Lung microvascular endothelial cell (primary cell): ENCODE results near the gene LRRC27. TPM values are rescaled to one million over a fixed set of nuclear protein-coding genes. Genes with fewer than 3 reads are reported as not detected.
"Not testable (repeated sequence)": the region's sequence is repeated elsewhere in the genome, so short reads cannot be mapped to it uniquely, and the experiment has no call there.

Source experiments
- DNase-seq, 2 donors: peaks; one replicate each; pipeline versions ENCODE4 v3.0.0 to v3.0.0-alpha.2; 2010; ENCODE audit warnings: low read depth in 2 of 2
- total RNA-seq: library from RNA; depleted of rRNA; stranded (reverse); fragments of >200 nt; gene quantifications from 2 replicates; pipeline ENCODE4 v1.2.1, GENCODE V29; 2014

Gene LRRC27
- total RNA-seq = 5.0 and 6.2 TPM in 2 replicates

DNA sequence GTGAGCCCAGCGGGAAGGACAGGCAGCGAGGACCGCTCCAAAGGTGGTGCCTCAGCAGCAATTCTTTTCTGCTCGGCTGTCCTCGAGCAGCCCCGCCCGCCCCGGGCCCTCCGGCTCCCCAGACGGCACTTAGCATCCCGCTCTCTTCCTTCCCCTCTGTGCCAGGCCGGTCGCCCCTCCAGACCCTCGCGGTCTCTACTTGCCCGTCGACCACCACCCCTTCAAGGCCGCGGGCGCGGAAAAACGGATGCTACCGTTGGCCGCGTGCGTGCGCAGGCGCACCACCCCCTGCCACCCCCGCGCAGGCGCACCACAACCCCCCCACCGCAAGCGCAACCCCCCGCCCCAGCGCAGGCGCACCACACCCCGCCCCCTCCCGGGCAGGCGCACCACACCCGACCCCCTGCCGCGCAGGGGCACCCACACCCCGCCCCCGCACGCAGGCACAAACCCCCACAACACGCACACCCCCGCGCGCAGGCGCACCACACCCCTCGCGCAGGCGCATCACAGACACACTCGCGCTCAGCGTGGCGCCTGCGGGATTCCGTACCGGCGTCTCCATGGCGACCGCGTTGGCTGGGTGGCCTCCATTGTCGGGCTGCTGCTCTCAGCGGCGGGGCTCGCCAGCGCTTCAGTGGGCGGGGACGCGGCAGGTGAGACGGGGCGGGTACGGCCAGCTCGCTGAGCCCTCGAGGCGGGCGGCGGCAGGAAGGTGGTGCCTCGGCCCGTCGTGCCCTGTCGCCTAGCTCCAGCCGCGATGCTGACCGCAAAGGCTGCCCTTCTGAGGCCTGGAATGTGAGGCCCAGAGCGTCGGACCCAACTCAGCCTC, at the start of gene LRRC27:
LRRC27 (plus strand) TSS at position 593 of the 832 bp plus-strand sequence. CDS start 1,332 bp downstream, outside the sequence.
- peak; percentile 99 for DNase-seq

DNA sequence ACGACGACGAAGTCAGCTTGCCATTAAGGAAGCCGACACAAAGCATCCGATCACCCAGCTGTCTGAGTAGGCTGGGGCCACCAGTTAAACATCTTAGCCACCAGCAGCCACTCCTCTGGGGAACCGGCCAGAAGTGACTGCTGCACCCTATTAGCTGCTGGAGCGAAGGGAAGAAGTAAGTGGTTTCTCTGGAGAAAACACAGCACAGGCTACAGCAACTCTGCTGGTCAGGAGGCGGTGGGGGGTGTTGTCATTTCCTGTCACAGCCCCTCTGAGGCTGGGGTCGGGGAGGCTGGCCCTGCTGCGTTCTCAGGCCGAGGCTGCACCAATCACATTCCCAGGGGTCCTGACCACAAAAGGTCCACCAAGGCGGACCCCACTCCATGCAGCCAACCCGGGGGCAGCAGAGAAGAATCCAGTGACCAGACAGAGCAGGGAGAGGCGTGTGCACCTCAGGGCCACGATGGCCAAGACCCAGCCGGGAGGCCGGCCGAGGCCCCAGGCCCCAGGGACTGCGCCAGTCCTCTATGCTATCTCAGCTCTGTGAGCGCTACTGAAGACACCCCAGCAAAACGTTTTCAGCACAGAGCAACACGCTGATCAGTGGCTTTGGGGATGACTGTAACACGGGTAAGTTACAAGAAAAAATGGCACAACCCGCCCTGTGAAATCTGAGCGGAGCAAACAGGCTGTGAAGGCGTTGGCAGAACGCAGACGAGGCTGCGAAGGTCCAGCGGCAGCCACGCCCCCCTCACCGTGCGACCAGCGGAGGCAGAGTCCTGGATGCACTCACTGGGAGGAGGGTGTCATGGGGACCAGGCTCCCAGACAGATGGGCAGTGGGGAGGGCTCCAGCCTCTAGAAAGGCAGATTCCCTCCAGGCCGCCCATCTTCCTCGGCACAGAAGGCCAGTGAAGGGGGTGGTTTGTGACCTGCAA, 49.1 kb upstream of the LRRC27 start:
- no peak for DNase-seq

DNA sequence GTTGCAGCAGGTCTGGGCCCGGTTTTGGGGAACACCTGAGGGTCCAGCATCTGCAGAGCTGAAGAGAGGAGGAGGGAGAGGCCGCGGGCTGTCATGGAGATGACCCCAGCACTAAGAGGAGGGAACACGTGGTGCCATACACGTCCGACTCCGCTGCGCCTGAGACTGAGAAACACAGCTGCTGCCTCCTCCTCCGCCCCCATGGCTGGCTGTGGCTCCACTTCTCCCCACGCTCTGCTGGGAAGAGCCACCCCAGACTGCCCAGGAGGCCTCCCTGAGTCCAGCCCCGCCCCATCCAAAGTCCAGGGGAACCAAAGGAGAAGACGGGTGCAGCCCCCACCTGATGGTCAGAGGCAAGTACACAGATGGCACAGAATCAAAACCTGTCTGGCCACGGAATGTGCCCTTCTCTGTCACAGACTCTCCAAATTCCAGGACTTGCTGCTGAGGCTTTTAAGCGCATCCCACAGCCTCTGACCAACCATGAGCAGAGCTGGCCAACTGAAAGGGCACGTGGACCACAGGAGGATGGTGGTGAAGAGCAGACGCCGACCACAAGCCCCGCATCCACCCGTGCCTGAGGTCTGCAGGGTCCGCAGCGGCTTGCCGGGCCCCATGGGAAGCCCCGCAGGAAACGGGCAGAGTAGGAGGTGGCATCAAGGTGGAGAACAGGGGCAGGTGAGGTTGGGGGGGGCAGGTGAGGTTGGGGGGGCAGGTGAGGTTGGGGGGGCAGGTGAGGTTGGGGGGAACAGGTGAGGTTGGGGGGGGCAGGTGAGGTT, 48.2 kb upstream of the LRRC27 start:
- DNase-seq = no peak

DNA sequence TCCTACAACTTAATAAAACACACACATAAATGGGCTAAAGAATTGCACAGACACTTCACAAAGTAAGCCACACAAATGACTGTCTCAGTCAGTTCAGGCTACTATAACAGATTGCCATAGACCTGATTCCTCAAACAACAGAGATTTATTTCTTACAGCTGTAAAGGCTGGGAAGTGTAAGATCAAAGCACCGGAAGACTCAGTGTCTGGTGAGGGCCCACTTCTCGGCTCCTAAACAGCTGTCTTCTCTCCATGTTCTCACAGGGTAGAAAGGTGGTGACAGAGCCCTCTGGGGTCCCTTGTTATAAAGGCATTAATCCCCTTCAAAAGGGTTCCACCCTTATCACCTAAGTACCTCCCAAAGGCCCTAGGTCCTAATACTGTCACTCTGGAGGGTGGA, 42.6 kb upstream of the LRRC27 start:
- DNase-seq = no peak

GRCh38 chr10:132290631-132291030, 41.4 kb upstream of the LRRC27 start:
- no peak for DNase-seq

DNA sequence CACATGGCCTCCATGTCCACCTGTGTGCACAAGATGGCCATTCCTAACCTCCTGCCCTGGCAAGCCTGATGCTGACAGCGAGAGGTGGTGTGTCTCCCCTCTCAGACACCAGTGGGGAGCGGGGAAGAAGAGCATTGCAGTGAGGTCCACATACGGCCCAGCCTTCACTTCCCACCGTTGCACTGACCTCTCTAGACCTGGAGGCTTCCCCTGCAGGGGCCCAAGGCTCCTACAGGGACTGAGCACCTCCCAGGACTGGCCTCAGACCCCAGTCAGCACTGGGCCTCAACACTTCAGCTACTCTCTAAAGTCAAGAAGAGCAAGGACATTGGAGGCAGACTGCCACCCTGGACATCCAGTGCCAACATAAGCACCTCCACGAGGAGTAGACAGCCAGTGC, 40.2 kb upstream of the LRRC27 start:
- DNase-seq = no peak

DNA sequence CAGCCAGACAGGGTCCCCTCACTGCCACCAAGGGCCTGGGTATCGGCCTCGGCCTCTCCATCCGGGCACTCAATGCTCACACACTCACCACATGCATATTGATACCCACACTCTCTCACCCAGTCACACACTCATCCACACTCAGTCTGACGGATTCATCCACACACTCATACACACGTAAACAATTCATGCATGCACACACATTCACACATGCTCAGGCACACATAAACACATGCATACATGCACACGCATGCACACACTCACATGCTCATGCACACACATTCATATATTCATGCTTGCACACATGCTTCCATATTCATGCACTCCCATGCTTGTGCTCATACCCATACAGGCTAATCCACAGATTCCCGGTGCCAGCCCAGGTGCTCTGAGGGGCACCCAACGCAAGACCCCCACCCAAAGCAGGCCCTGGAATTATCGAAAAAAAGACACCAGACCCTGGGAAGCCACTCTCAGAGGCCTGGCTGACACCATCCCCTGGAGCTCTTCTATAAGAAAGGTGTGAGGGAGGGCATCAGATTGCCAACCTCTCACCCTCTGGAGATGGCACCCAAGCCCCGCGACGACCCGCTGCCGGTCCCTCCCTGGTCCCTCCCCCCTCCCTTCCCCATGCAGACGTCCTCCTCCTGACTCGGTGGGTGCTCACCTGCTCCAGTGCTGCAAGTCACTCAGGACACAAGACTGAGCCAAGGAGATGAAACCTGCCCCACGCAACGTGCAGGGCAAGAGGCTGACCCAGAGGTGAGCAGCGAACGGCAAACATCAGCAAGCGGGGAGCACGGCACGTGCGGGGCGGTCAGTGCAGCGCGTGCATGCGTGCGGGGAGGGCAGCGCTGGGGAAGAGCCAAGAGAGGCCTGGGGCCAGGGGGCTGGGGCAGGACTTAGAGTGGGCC, 39.4 kb upstream of the LRRC27 start:
- no peak for DNase-seq

GRCh38 chr10:132293201-132293812, 38.7 kb upstream of the LRRC27 start:
- no peak for DNase-seq

DNA sequence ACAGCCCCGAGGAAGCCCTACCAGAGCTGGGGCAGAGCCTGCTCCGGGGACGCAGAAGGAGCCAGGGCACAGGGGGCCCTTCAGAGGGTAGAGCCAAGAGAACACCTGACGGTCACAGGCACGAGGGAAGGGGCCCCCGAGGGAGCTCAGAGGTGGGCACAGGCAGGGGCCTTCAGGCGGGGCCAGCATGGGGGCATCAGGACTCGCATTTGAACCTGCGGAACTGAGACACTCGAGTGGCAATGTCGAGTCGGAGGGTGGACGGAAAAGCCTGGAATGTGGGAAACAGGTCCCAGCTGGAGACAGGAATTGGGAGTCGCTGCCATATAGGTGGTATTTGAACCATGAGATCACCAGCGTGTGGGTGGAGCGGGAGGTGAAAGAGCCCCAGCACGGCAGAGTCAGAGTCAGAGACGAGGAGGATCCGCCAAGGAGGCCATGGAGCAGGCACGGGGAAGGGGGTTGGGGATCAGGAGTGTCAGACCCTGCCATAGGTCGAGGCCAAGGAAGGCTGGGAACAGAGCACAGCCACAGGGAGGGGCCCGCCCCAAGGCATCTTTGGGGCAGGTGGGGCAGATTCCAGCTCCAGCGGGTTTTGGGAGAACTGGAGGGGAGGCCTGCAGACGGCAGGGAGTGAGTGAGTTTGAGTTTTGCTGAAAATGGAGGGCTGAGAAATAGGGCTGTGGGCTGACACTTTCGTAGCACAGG, 38.0 kb upstream of the LRRC27 start:
- no peak for DNase-seq

GRCh38 chr10:132294561-132295318, 37.3 kb upstream of the LRRC27 start:
- DNase-seq = no peak

DNA sequence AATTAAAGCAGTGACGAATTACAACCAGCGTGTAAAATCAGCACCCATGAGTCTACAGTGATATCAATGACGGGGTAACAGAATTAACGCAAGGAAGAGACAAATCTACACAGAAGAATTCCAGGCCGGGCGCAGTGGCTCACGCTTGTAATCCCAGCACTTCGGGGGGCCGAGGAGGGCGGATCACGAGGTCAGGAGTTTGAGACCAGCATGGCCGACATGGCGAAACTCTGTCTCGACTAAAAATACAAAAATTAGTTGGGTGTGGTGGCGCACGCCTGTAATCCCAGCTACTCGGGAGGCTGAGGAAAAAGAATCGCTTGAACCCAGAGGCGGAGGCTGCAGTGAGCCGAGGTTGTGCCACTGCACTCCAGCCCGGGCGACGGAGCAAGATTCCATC, 36.5 kb upstream of the LRRC27 start:
- not testable (repeated sequence) for DNase-seq

DNA sequence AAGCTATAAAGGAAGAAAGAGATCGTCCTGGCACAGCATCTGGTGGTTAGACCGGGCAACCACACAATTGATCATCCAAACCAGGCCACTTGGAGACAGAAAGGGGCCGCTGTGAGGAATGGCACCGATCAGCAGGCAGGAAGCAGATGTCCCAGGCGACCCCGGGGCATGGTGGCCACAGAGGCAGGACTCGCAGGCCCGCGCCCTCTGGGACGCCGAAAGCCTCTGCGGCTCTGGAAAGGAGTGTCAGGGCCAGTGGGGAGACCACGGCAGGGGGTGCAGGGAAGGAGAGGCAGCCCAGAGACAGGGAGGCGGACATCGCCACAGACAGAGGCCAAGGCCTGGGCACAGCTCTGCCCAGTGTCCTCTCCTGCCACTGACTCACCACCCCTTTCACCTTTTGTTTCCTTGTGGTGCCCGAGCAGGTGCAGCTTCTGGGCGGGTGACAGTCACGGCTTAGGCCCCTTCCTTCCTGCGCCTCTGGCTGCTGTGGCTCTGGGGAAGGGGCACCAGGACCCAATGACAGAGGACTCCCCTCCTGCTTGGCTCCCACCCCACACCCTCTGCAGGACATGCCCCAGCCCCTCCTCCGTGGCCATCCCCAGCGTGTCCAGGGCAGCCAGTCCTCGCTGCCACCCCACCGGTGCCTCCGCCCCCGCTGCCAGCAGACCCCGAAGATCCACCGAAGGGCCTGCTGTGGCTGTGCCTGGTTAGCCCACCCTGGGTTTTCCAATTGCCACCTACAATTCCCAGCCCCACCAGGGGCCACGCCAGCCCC, 35.1 kb upstream of the LRRC27 start:
- no peak for DNase-seq

- DNase-seq = no peak
Observed at GRCh38 chr10:132297526-132297925, 34.5 kb upstream of the LRRC27 start.

GRCh38 chr10:132298038-132298881, 33.7 kb upstream of the LRRC27 start:
- DNase-seq = no peak

GRCh38 chr10:132299371-132300336, 32.3 kb upstream of the LRRC27 start:
- no peak for DNase-seq

- no peak for DNase-seq
Observed at GRCh38 chr10:132300582-132300981, 31.4 kb upstream of the LRRC27 start.
